Measurements from ENCODE around the gene TRIO.

The TRIO gene

GRCh38 chr5:14491015-14491915, 348.1 kb downstream of the TRIO start:
- no peak for DNase-seq (ENCODE audit: low read depth, low spot score)
- H3K4me1 ChIP-seq (ENCODE audit: control insufficient read depth, insufficient read depth, low read length): no peaks in the 10 kb centered on the region; the same call in 1 of the 2 replicates
- no peaks in the 10 kb centered on the region for H3K9me3 ChIP-seq (ENCODE audit: control insufficient read depth, insufficient read depth, low read length)
- H3K27ac ChIP-seq (ENCODE audit: low read length): no peak overlapping the region
- H3K36me3 ChIP-seq (ENCODE audit: control insufficient read depth, insufficient read depth, low read length): peaks cover 16% of the 10 kb centered on the region
- no peaks in the 10 kb centered on the region for H3K27me3 ChIP-seq (ENCODE audit: control insufficient read depth, insufficient read depth, low read length)
- no peak overlapping the region for H3K4me3 ChIP-seq (ENCODE audit: low read length)
- WGBS (ENCODE audit: insufficient coverage, insufficient read length): no CpG with 5 or more reads among the region's 21 CpGs

GRCh38 chr5:14492331-14492964, 349.3 kb downstream of the TRIO start:
- H3K36me3 ChIP-seq (ENCODE audit: control insufficient read depth, insufficient read depth, low read length): peaks cover 16% of the 10 kb centered on the region
- H3K9me3 ChIP-seq (ENCODE audit: control insufficient read depth, insufficient read depth, low read length): no peaks in the 10 kb centered on the region
- no CpG with 5 or more reads among the region's 21 CpGs for WGBS (ENCODE audit: insufficient coverage, insufficient read length)
- H3K4me3 ChIP-seq (ENCODE audit: low read length): no peak overlapping the region
- no peak overlapping the region for H3K27ac ChIP-seq (ENCODE audit: low read length)
- no peaks in the 10 kb centered on the region for H3K27me3 ChIP-seq (ENCODE audit: control insufficient read depth, insufficient read depth, low read length)
- DNase-seq (ENCODE audit: low read depth, low spot score): no peak
- H3K4me1 ChIP-seq (ENCODE audit: control insufficient read depth, insufficient read depth, low read length): no peaks in the 10 kb centered on the region; the same call in 1 of the 2 replicates

DNA sequence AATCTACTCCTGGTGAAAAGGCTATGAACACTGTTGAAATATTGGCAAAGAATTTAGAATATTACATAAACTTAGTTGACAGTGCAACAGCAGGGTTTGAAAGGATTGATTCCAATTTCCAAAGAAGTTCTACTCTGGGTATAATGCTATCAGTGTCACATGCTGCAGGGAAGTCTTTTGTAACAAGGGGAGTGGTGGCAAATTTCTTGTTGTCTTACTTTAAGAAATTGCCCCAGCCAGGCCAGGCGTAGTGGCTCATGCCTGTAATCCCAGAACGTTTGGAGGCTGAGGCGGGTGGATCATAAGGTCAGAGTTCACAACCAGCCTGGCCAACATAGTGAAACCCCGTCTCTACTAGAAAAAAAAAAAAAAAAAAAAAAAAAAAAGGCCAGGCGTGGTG, 352.2 kb downstream of the TRIO start:
- WGBS (ENCODE audit: insufficient coverage, insufficient read length): no CpG with 5 or more reads among the region's 5 CpGs
- no peak for DNase-seq (ENCODE audit: low read depth, low spot score)
- no peaks in the 10 kb centered on the region for H3K9me3 ChIP-seq (ENCODE audit: control insufficient read depth, insufficient read depth, low read length)
- no peaks in the 10 kb centered on the region; the same call in 1 of the 2 replicates for H3K4me1 ChIP-seq (ENCODE audit: control insufficient read depth, insufficient read depth, low read length)
- no peak overlapping the region for H3K27ac ChIP-seq (ENCODE audit: low read length)
- H3K27me3 ChIP-seq (ENCODE audit: control insufficient read depth, insufficient read depth, low read length): no peaks in the 10 kb centered on the region
- peaks cover 13% of the 10 kb centered on the region for H3K36me3 ChIP-seq (ENCODE audit: control insufficient read depth, insufficient read depth, low read length)
- no peak overlapping the region for H3K4me3 ChIP-seq (ENCODE audit: low read length)

GRCh38 chr5:14497311-14497710, 354.2 kb downstream of the TRIO start:
- H3K4me1 ChIP-seq (ENCODE audit: control insufficient read depth, insufficient read depth, low read length): no peaks in the 10 kb centered on the region
- DNase-seq (ENCODE audit: low read depth, low spot score): no peak
- H3K27ac ChIP-seq (ENCODE audit: low read length): no peak overlapping the region
- H3K4me3 ChIP-seq (ENCODE audit: low read length): no peak overlapping the region
- H3K27me3 ChIP-seq (ENCODE audit: control insufficient read depth, insufficient read depth, low read length): no peaks in the 10 kb centered on the region
- H3K36me3 ChIP-seq (ENCODE audit: control insufficient read depth, insufficient read depth, low read length): peaks cover 13% of the 10 kb centered on the region
- no peaks in the 10 kb centered on the region for H3K9me3 ChIP-seq (ENCODE audit: control insufficient read depth, insufficient read depth, low read length)
- no CpG with 5 or more reads among the region's 7 CpGs for WGBS (ENCODE audit: insufficient coverage, insufficient read length)

GRCh38 chr5:14501353-14502293, 358.5 kb downstream of the TRIO start:
- Histone ChIP-seq H3K4me3 (ENCODE audit: low read length) (no peak overlapping the region), H3K4me1 (ENCODE audit: control insufficient read depth, insufficient read depth, low read length) (no peaks in the 10 kb centered on the region), H3K9me3 (ENCODE audit: control insufficient read depth, insufficient read depth, low read length) (no peaks in the 10 kb centered on the region), H3K36me3 (ENCODE audit: control insufficient read depth, insufficient read depth, low read length) (peaks cover 15% of the 10 kb centered on the region), H3K27me3 (ENCODE audit: control insufficient read depth, insufficient read depth, low read length) (no peaks in the 10 kb centered on the region), H3K27ac (ENCODE audit: low read length) (no peak overlapping the region)
- DNase-seq (ENCODE audit: low read depth, low spot score): no peak
- WGBS (ENCODE audit: insufficient coverage, insufficient read length): no CpG with 5 or more reads among the region's 18 CpGs

DNA sequence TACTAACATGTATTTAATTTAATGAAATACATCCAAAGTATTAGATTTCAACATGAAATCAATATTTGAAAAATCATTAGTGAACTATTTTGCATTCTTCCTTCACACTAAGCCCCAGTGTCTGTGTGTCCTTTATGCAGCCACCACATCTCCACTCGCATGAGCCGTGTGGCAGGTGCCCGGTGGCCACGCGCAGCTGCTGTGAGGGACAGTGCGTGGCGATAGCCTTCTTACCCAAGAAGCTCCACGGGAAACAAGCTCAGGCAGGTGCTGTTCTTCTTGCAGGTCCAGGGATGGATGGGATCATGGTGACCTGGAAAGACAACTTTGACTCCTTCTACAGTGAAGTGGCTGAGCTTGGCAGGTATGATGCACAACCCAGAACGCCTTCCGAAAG, 359.1 kb downstream of the TRIO start:
- Histone ChIP-seq H3K27me3 (ENCODE audit: control insufficient read depth, insufficient read depth, low read length) (no peaks in the 10 kb centered on the region), H3K4me1 (ENCODE audit: control insufficient read depth, insufficient read depth, low read length) (no peaks in the 10 kb centered on the region), H3K9me3 (ENCODE audit: control insufficient read depth, insufficient read depth, low read length) (no peaks in the 10 kb centered on the region), H3K36me3 (ENCODE audit: control insufficient read depth, insufficient read depth, low read length) (peaks cover 15% of the 10 kb centered on the region), H3K27ac (ENCODE audit: low read length) (no peak overlapping the region), H3K4me3 (ENCODE audit: low read length) (no peak overlapping the region)
- DNase-seq (ENCODE audit: low read depth, low spot score): no peak
- no CpG with 5 or more reads among the region's 10 CpGs for WGBS (ENCODE audit: insufficient coverage, insufficient read length)

DNA sequence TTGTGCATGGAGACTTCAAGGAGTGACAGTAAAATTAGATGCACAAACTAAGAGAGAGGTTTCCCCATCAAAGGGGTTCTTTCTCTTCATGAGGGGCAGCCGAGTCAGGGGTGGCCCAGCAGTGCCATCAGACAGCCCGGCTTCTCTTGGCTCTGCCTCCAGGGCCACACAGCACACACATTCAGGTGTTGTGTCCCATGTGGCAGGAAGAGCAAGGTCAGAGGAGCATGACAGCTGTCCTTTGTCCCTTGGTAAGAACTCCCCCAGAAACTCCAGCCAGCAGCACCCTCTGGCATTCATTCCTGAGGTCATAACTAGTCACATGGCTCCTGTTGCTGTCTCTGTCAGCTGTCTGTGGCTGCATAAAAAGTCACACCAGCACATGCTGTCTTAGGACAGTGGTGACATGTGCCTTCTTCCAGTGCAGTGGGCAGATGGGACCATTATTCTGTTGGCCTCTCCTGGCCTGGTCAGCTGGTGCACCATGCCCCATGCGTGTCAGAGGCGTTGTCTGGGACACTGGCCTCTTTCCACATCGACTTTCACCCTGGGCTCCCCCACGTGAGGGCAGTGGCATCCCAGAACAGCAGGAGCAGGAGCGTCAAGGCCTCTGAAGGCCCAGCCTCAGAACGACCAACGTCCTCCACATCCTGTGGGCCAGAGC, 360.0 kb downstream of the TRIO start:
- H3K27ac ChIP-seq (ENCODE audit: low read length): no peak overlapping the region

GRCh38 chr5:14503681-14504331, 360.7 kb downstream of the TRIO start:
- H3K36me3 ChIP-seq (ENCODE audit: control insufficient read depth, insufficient read depth, low read length): peaks cover 8% of the 10 kb centered on the region
- no CpG with 5 or more reads among the region's 27 CpGs for WGBS (ENCODE audit: insufficient coverage, insufficient read length)

More for the DNA sequence above, 360.0 kb downstream of the TRIO start:
- Histone ChIP-seq H3K36me3 (ENCODE audit: control insufficient read depth, insufficient read depth, low read length) (peaks cover 11% of the 10 kb centered on the region), H3K4me3 (ENCODE audit: low read length) (no peak overlapping the region), H3K9me3 (ENCODE audit: control insufficient read depth, insufficient read depth, low read length) (no peaks in the 10 kb centered on the region), H3K27me3 (ENCODE audit: control insufficient read depth, insufficient read depth, low read length) (no peaks in the 10 kb centered on the region), H3K4me1 (ENCODE audit: control insufficient read depth, insufficient read depth, low read length) (no peaks in the 10 kb centered on the region)
- no peak for DNase-seq (ENCODE audit: low read depth, low spot score)
- no CpG with 5 or more reads among the region's 9 CpGs for WGBS (ENCODE audit: insufficient coverage, insufficient read length)

GRCh38 chr5:14504332-14504727, 361.2 kb downstream of the TRIO start:
- WGBS (ENCODE audit: insufficient coverage, insufficient read length): no CpG with 5 or more reads among the region's 8 CpGs
- H3K27me3 ChIP-seq (ENCODE audit: control insufficient read depth, insufficient read depth, low read length): no peaks in the 10 kb centered on the region
- no peak for DNase-seq (ENCODE audit: low read depth, low spot score)
- peaks cover 8% of the 10 kb centered on the region for H3K36me3 ChIP-seq (ENCODE audit: control insufficient read depth, insufficient read depth, low read length)
- H3K4me1 ChIP-seq (ENCODE audit: control insufficient read depth, insufficient read depth, low read length): no peaks in the 10 kb centered on the region
- H3K4me3 ChIP-seq (ENCODE audit: low read length): no peak overlapping the region
- H3K27ac ChIP-seq (ENCODE audit: low read length): no peak overlapping the region
- H3K9me3 ChIP-seq (ENCODE audit: control insufficient read depth, insufficient read depth, low read length): no peaks in the 10 kb centered on the region

More at GRCh38 chr5:14503681-14504331, 360.7 kb downstream of the TRIO start:
- no peaks in the 10 kb centered on the region for H3K9me3 ChIP-seq (ENCODE audit: control insufficient read depth, insufficient read depth, low read length)
- no peaks in the 10 kb centered on the region for H3K27me3 ChIP-seq (ENCODE audit: control insufficient read depth, insufficient read depth, low read length)
- H3K27ac ChIP-seq (ENCODE audit: low read length): no peak overlapping the region
- no peak overlapping the region for H3K4me3 ChIP-seq (ENCODE audit: low read length)
- DNase-seq (ENCODE audit: low read depth, low spot score): no peak
- no peaks in the 10 kb centered on the region for H3K4me1 ChIP-seq (ENCODE audit: control insufficient read depth, insufficient read depth, low read length)
